Liver (tissue), 9 donors: Measurements from ENCODE around the gene ARPC4. TPM values are rescaled to one million over a fixed set of nuclear protein-coding genes. Genes with fewer than 3 reads are reported as not detected.

Source experiments
- DNase-seq: peaks from one replicate; pipeline ENCODE4 v3.0.0-alpha.2; 2017; ENCODE audit warnings: low spot score
- H3K27ac ChIP-seq, 2 donors: one replicate each; pipeline ENCODE4 v1.7.0; 2013; ENCODE audit warnings: inconsistent platforms in 2 of 2, low read length in 2 of 2, control low read depth in 1 of 2, low read depth in 1 of 2, mild to moderate bottlenecking in 1 of 2
- H3K27me3 ChIP-seq, 4 donors: one replicate each; pipeline versions ENCODE4 v1.6.1 to v1.7.0; 2013; ENCODE audit warnings: low read length in 3 of 4, inconsistent platforms in 1 of 4, mild to moderate bottlenecking in 1 of 4, moderate library complexity in 1 of 4; ENCODE audit not compliant: control insufficient read depth in 4 of 4, insufficient read depth in 4 of 4
- H3K36me3 ChIP-seq, 4 donors: one replicate each; pipeline versions ENCODE4 v1.6.1 to v1.7.0; 2013; ENCODE audit warnings: low read length in 3 of 4, mild to moderate bottlenecking in 3 of 4, low read depth in 1 of 4, moderate library complexity in 1 of 4; ENCODE audit not compliant: control insufficient read depth in 4 of 4, insufficient read depth in 3 of 4
- H3K4me1 ChIP-seq, 4 donors: one replicate each; pipeline versions ENCODE4 v1.6.1 to v1.7.0; 2013; ENCODE audit warnings: low read length in 3 of 4, mild to moderate bottlenecking in 3 of 4, moderate library complexity in 1 of 4; ENCODE audit not compliant: control insufficient read depth in 4 of 4, insufficient read depth in 4 of 4
- H3K4me3 ChIP-seq, 3 donors: one replicate each; pipeline versions ENCODE4 v1.6.1 to v1.7.0; 2013; ENCODE audit warnings: low read length in 3 of 3, control low read depth in 1 of 3, low read depth in 1 of 3, mild to moderate bottlenecking in 1 of 3
- H3K9ac ChIP-seq, 2 donors: one replicate each; pipeline ENCODE4 v1.7.0; 2013; ENCODE audit warnings: low read length in 2 of 2, mild to moderate bottlenecking in 2 of 2, moderate library complexity in 2 of 2, control low read depth in 1 of 2, low read depth in 1 of 2
- H3K9me3 ChIP-seq, 4 donors: one replicate each; pipeline versions ENCODE4 v1.6.1 to v1.7.0; 2013; ENCODE audit warnings: low read length in 3 of 4; ENCODE audit not compliant: control insufficient read depth in 4 of 4
- EGR1 ChIP-seq, 2 donors: IDR thresholded peaks; 2 replicates each; pipeline ENCODE4 v1.6.1; 2016 to 2018; ENCODE audit warnings: antibody characterized with exemption in 2 of 2, low read depth in 2 of 2
- FOXA1 ChIP-seq: IDR thresholded peaks from 2 replicates; pipeline ENCODE4 v1.6.1; 2016; ENCODE audit warnings: antibody characterized with exemption
- FOXA2 ChIP-seq: IDR thresholded peaks from 2 replicates; pipeline ENCODE4 v1.6.1; 2016; ENCODE audit warnings: antibody characterized with exemption
- GABPA ChIP-seq, 2 donors: IDR thresholded peaks in 1 of 2; conservative IDR thresholded peaks in 1 of 2; 2 replicates each; pipeline ENCODE4 v1.6.1; 2016; ENCODE audit warnings: antibody characterized with exemption in 2 of 2, mild to moderate bottlenecking in 1 of 2, moderate library complexity in 1 of 2
- HNF4A ChIP-seq, 2 donors: conservative IDR thresholded peaks; 2 replicates each; pipeline ENCODE4 v1.6.1; 2016; ENCODE audit warnings: antibody characterized with exemption in 2 of 2, mild to moderate bottlenecking in 2 of 2
- HNF4G ChIP-seq: IDR thresholded peaks from 2 replicates; pipeline ENCODE4 v1.6.1; 2016; ENCODE audit warnings: antibody characterized with exemption
- JUND ChIP-seq, 2 donors: IDR thresholded peaks; 2 replicates each; pipeline ENCODE4 v1.6.1; 2016; ENCODE audit warnings: antibody characterized with exemption in 2 of 2
- NR2F2 ChIP-seq: IDR thresholded peaks from 2 replicates; pipeline ENCODE4 v1.6.1; 2016; ENCODE audit warnings: antibody characterized with exemption
- RAD21 ChIP-seq, 2 donors: IDR thresholded peaks; 2 replicates each; pipeline ENCODE4 v1.6.1; 2016; ENCODE audit warnings: antibody characterized with exemption in 2 of 2, mild to moderate bottlenecking in 2 of 2
- RXRA ChIP-seq, 2 donors: IDR thresholded peaks; 2 replicates each; pipeline ENCODE4 v1.6.1; 2017 to 2018; ENCODE audit warnings: antibody characterized with exemption in 2 of 2, mild to moderate bottlenecking in 1 of 2
- SP1 ChIP-seq: IDR thresholded peaks from 2 replicates; pipeline ENCODE4 v1.6.1; 2018; ENCODE audit warnings: antibody characterized with exemption, mild to moderate bottlenecking
- TAF1 ChIP-seq: conservative IDR thresholded peaks from 2 replicates; pipeline ENCODE4 v1.6.1; 2016; ENCODE audit warnings: antibody characterized with exemption, mild to moderate bottlenecking
- YY1 ChIP-seq: IDR thresholded peaks from 2 replicates; pipeline ENCODE4 v1.6.1; 2016; ENCODE audit warnings: antibody characterized with exemption, mild to moderate bottlenecking
- WGBS: extraction: QIAGEN DNeasy Blood & Tissue Kit; methylation state at CpG from one replicate; pipeline ENCODE4 v1.1.7; 2013; 5-methylcytosine and 5-hydroxymethylcytosine counted together
- polyA plus RNA-seq, 2 donors: library from polyadenylated mRNA; stranded (reverse) in 1 of 2; unstranded in 1 of 2; fragments of 200-250 nt in 1 of 2; fragments of >200 nt in 1 of 2; fragmentation: Nextera tagmentation in 1 of 2; extraction: Ambion mirVana in 1 of 2; gene quantifications; one replicate each; pipeline versions ENCODE4 v1.2.1 to v1.2.3, GENCODE V29; 2013 to 2015
- total RNA-seq, 2 donors: library from RNA; depleted of rRNA; stranded (reverse); fragments of >200 nt; gene quantifications; one replicate each; pipeline ENCODE4 v1.2.3, GENCODE V29; 2014
- TF ChIP-seq, protein P1 (sequence below): fragments of 150-350 bp; IDR thresholded peaks from 2 replicates; pipeline ENCODE4 v1.5.1; 2017; ENCODE audit warnings: improper control_type of control experiment, low read depth, low read length; ENCODE audit not compliant: missing input control
- TF ChIP-seq, protein P2 (sequence below): IDR thresholded peaks from 2 replicates; pipeline ENCODE4 v1.6.1; 2016; ENCODE audit warnings: antibody characterized with exemption
- TF ChIP-seq, protein P3 (sequence below): IDR thresholded peaks from 2 replicates; pipeline ENCODE4 v1.6.1; 2016; ENCODE audit warnings: antibody characterized with exemption, mild to moderate bottlenecking
- TF ChIP-seq, protein P4 (sequence below): IDR thresholded peaks from 2 replicates; pipeline ENCODE4 v1.6.1; 2016; ENCODE audit warnings: antibody characterized with exemption
- TF ChIP-seq, protein P5 (sequence below): IDR thresholded peaks from 2 replicates; pipeline ENCODE4 v1.6.1; 2016; ENCODE audit warnings: antibody characterized with exemption
- donor health status: healthy.
- donor health status: healthy.
- donor health status: healthy.
- donor health status: healthy.
- donor health status: healthy.

ARPC4 gene
- total and polyA plus RNA-seq, 4 donors, result 22.1 to 53.6 (median 52.5) TPM

DNA sequence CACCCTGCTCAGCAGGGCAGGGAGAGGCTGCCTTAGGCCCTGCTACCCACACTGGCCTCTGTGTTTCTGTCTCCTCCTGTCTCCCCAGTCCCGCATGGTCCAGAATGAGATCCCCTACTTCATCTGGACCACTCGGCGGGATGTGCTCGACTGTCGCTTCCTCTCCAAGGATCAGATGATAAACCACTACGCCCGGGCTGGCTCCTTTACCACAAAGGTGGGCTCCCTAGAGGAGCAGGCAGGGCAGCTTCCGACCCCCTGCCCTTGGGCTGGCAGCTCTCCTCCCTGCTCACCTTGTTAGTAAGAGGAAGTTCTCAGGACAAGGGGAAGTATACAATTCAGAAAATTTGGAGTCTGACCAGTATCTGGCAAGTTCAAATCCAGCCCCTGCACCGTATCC, 23.1 kb downstream of the ARPC4 start (continued):
- TF ChIP-seq, protein P1, sequence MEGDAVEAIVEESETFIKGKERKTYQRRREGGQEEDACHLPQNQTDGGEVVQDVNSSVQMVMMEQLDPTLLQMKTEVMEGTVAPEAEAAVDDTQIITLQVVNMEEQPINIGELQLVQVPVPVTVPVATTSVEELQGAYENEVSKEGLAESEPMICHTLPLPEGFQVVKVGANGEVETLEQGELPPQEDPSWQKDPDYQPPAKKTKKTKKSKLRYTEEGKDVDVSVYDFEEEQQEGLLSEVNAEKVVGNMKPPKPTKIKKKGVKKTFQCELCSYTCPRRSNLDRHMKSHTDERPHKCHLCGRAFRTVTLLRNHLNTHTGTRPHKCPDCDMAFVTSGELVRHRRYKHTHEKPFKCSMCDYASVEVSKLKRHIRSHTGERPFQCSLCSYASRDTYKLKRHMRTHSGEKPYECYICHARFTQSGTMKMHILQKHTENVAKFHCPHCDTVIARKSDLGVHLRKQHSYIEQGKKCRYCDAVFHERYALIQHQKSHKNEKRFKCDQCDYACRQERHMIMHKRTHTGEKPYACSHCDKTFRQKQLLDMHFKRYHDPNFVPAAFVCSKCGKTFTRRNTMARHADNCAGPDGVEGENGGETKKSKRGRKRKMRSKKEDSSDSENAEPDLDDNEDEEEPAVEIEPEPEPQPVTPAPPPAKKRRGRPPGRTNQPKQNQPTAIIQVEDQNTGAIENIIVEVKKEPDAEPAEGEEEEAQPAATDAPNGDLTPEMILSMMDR, result no peak
- TF ChIP-seq FOXA1 (no peak), FOXA2 (no peak), RAD21 (IDR thresholded peaks at IDR 0.05) (no peak), JUND (IDR thresholded peaks at IDR 0.05) (no peak), SP1 (no peak)

DNA sequence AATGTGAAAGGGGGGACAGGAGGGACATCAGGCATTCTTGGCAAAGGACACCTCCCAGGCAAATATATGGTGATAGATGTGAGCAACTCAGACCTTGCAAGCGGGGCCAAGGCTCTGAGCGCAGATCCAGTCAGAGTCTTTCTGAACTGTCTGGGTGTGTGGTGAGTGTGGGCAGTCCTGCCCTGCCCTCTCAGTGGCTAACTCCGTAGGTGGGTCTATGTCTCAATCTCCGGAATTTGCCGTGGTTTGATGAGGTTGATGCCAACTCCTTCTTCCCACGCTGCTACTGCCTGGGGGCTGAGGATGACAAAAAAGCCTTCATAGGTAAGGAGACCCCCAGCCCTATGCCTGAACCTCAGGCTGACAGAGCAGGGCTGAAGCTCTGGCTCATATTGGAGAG, 24.6 kb downstream of the ARPC4 start:
- Histone ChIP-seq H3K9me3 (no peaks in the 10 kb centered on the region), H3K27me3 (no peaks in the 10 kb centered on the region), H3K27ac (no peak overlapping the region), H3K4me3 (no peak overlapping the region), H3K4me1 (no peaks in the 10 kb centered on the region), H3K36me3 (peaks cover 0 to 2% (median 0%) of the 10 kb centered on the region in 4 donors), H3K9ac (no peak overlapping the region)
- DNase-seq, result no peak
- TF ChIP-seq, protein P2, sequence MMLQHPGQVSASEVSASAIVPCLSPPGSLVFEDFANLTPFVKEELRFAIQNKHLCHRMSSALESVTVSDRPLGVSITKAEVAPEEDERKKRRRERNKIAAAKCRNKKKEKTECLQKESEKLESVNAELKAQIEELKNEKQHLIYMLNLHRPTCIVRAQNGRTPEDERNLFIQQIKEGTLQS, result no peak
- TF ChIP-seq YY1 (no peak), TAF1 (no peak), RAD21 (IDR thresholded peaks at IDR 0.05) (no peak), GABPA (IDR thresholded peaks at IDR 0.05 in 1 of 2, conservative IDR thresholded peaks at IDR 0.05 in 1 of 2) (no peak), JUND (IDR thresholded peaks at IDR 0.05) (no peak), SP1 (no peak), HNF4A (conservative IDR thresholded peaks at IDR 0.05) (no peak), NR2F2 (no peak), RXRA (IDR thresholded peaks at IDR 0.05) (no peak), FOXA2 (no peak), EGR1 (IDR thresholded peaks at IDR 0.05; ENCODE audit: low read depth in 2 of 2) (no peak), HNF4G (no peak), FOXA1 (no peak)
- TF ChIP-seq, protein P1, result no peak
- TF ChIP-seq, protein P3, sequence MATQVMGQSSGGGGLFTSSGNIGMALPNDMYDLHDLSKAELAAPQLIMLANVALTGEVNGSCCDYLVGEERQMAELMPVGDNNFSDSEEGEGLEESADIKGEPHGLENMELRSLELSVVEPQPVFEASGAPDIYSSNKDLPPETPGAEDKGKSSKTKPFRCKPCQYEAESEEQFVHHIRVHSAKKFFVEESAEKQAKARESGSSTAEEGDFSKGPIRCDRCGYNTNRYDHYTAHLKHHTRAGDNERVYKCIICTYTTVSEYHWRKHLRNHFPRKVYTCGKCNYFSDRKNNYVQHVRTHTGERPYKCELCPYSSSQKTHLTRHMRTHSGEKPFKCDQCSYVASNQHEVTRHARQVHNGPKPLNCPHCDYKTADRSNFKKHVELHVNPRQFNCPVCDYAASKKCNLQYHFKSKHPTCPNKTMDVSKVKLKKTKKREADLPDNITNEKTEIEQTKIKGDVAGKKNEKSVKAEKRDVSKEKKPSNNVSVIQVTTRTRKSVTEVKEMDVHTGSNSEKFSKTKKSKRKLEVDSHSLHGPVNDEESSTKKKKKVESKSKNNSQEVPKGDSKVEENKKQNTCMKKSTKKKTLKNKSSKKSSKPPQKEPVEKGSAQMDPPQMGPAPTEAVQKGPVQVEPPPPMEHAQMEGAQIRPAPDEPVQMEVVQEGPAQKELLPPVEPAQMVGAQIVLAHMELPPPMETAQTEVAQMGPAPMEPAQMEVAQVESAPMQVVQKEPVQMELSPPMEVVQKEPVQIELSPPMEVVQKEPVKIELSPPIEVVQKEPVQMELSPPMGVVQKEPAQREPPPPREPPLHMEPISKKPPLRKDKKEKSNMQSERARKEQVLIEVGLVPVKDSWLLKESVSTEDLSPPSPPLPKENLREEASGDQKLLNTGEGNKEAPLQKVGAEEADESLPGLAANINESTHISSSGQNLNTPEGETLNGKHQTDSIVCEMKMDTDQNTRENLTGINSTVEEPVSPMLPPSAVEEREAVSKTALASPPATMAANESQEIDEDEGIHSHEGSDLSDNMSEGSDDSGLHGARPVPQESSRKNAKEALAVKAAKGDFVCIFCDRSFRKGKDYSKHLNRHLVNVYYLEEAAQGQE, result no peak
- TF ChIP-seq, protein P4, sequence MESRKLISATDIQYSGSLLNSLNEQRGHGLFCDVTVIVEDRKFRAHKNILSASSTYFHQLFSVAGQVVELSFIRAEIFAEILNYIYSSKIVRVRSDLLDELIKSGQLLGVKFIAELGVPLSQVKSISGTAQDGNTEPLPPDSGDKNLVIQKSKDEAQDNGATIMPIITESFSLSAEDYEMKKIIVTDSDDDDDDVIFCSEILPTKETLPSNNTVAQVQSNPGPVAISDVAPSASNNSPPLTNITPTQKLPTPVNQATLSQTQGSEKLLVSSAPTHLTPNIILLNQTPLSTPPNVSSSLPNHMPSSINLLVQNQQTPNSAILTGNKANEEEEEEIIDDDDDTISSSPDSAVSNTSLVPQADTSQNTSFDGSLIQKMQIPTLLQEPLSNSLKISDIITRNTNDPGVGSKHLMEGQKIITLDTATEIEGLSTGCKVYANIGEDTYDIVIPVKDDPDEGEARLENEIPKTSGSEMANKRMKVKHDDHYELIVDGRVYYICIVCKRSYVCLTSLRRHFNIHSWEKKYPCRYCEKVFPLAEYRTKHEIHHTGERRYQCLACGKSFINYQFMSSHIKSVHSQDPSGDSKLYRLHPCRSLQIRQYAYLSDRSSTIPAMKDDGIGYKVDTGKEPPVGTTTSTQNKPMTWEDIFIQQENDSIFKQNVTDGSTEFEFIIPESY, result no peak
- TF ChIP-seq, protein P5, sequence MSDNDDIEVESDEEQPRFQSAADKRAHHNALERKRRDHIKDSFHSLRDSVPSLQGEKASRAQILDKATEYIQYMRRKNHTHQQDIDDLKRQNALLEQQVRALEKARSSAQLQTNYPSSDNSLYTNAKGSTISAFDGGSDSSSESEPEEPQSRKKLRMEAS, result no peak
- 93% methylated on average over 6 of the region's 6 CpGs for WGBS
